ENCODE measurements around the gene EXOG. TPM values are rescaled to one million over a fixed set of nuclear protein-coding genes. Genes with fewer than 3 reads are reported as not detected.

Gene EXOG
- polyA plus RNA-seq, 1 donor from 2014 or later, result 45.6 TPM

- no peaks in the 10 kb centered on the region for H3F3A ChIP-seq (ENCODE audit: insufficient read depth, low read length, poor library complexity, severe bottlenecking)
- no peak overlapping the region for H2AFZ ChIP-seq (ENCODE audit: low read depth, low read length)
- no peaks in the 10 kb centered on the region for H3K79me2 ChIP-seq (replicated peaks; ENCODE audit: insufficient read depth, low read length)
- no peak overlapping the region for H3K4me2 ChIP-seq (ENCODE audit: low read length)
- no peak overlapping the region for H3K4me3 ChIP-seq (ENCODE audit: low read length)
- H4K20me1 ChIP-seq (ENCODE audit: insufficient read depth), result no peaks in the 10 kb centered on the region
- no peaks in the 10 kb centered on the region for H3K36me3 ChIP-seq (ENCODE audit: insufficient read depth, low read length)
- no peaks in the 10 kb centered on the region for H3K27me3 ChIP-seq (ENCODE audit: insufficient read depth, low read depth, low read length)
- peaks cover 5% of the 10 kb centered on the region for H3K9me3 ChIP-seq (ENCODE audit: low read length)
- no peak for TF ChIP-seq SMC3 (conservative IDR thresholded peaks at IDR 0.05; ENCODE audit: poor library complexity)
- no peak for TF ChIP-seq POLR2AphosphoS5 (IDR thresholded peaks at IDR 0.05)
- TF ChIP-seq RAD21 (conservative IDR thresholded peaks at IDR 0.05), result no peak
- no peak for TF ChIP-seq EZH2 (IDR thresholded peaks at IDR 0.05; ENCODE audit: borderline replicate concordance, insufficient read depth, low read length, poor library complexity, severe bottlenecking)
- no peak for TF ChIP-seq MXI1 (conservative IDR thresholded peaks at IDR 0.05; ENCODE audit: poor library complexity, severe bottlenecking)
- TF ChIP-seq EP300 (conservative IDR thresholded peaks at IDR 0.05; ENCODE audit: poor library complexity, severe bottlenecking), result no peak
- TF ChIP-seq REST (IDR thresholded peaks at IDR 0.05; ENCODE audit: borderline replicate concordance), result no peak
- TF ChIP-seq TAF1 (IDR thresholded peaks at IDR 0.05; ENCODE audit: low read depth), result no peak
- no peak for TF ChIP-seq CTCF (IDR thresholded peaks at IDR 0.05; ENCODE audit: poor library complexity, severe bottlenecking)
- H3K9me2 ChIP-seq (ENCODE audit: insufficient read depth, low read length), result no peaks in the 10 kb centered on the region
- no peak overlapping the region for H3K9ac ChIP-seq (ENCODE audit: low read length)
- H3K27ac ChIP-seq (ENCODE audit: low read length), result no peak overlapping the region
These were observed 38.0 kb downstream of the EXOG start for GRCh38 chr3:38534180-38534579.

GRCh38 chr3:38534604-38535003, 38.5 kb downstream of the EXOG start:
- Histone ChIP-seq H3K79me2 (replicated peaks; ENCODE audit: insufficient read depth, low read length) (no peaks in the 10 kb centered on the region), H3K4me3 (ENCODE audit: low read length) (no peak overlapping the region), H3F3A (ENCODE audit: insufficient read depth, low read length, poor library complexity, severe bottlenecking) (no peaks in the 10 kb centered on the region), H3K27ac (ENCODE audit: low read length) (no peak overlapping the region), H3K9ac (ENCODE audit: low read length) (no peak overlapping the region), H4K20me1 (ENCODE audit: insufficient read depth) (no peaks in the 10 kb centered on the region), H3K27me3 (ENCODE audit: insufficient read depth, low read depth, low read length) (no peaks in the 10 kb centered on the region), H3K36me3 (ENCODE audit: insufficient read depth, low read length) (no peaks in the 10 kb centered on the region), H2AFZ (ENCODE audit: low read depth, low read length) (no peak overlapping the region), H3K9me2 (ENCODE audit: insufficient read depth, low read length) (no peaks in the 10 kb centered on the region), H3K4me2 (ENCODE audit: low read length) (no peak overlapping the region), H3K9me3 (ENCODE audit: low read length) (peaks cover 5% of the 10 kb centered on the region)
- TF ChIP-seq TAF1 (IDR thresholded peaks at IDR 0.05; ENCODE audit: low read depth), result no peak
- no peak for TF ChIP-seq REST (IDR thresholded peaks at IDR 0.05; ENCODE audit: borderline replicate concordance)
- TF ChIP-seq POLR2AphosphoS5 (IDR thresholded peaks at IDR 0.05), result no peak
- no peak for TF ChIP-seq MXI1 (conservative IDR thresholded peaks at IDR 0.05; ENCODE audit: poor library complexity, severe bottlenecking)
- no peak for TF ChIP-seq EP300 (conservative IDR thresholded peaks at IDR 0.05; ENCODE audit: poor library complexity, severe bottlenecking)
- no peak for TF ChIP-seq RAD21 (conservative IDR thresholded peaks at IDR 0.05)
- no peak for TF ChIP-seq SMC3 (conservative IDR thresholded peaks at IDR 0.05; ENCODE audit: poor library complexity)
